ENCODE results near the gene ARL4C. TPM values are rescaled to one million over a fixed set of nuclear protein-coding genes. Genes with fewer than 3 reads are reported as not detected.

Gene ARL4C
- total RNA-seq, 1 donor from 2014 or later, result 127 TPM

GRCh38 chr2:234488913-234489451, 7.9 kb downstream of the ARL4C start:
- H3K4me3 Mint-ChIP-seq (ENCODE audit: unreplicated experiment), result no peak overlapping the region
- peak overlapping the region; percentile 22 for H3K27ac Mint-ChIP-seq (ENCODE audit: unreplicated experiment)
- no peaks in the 10 kb centered on the region for H3K27me3 Mint-ChIP-seq (ENCODE audit: low read depth)
- no peak for DNase-seq (ENCODE audit: low spot score)
- no peaks in the 10 kb centered on the region for H3K9me3 Mint-ChIP-seq (ENCODE audit: low read depth)
- peaks cover 23% of the 10 kb centered on the region for H3K36me3 Mint-ChIP-seq (ENCODE audit: low read depth)
- H3K4me1 Mint-ChIP-seq (ENCODE audit: low read depth), result peaks cover 39% of the 10 kb centered on the region
- TF ChIP-seq CTCF (IDR thresholded peaks at IDR 0.05), result no peak

GRCh38 chr2:234488486-234488885, 8.4 kb downstream of the ARL4C start:
- no peak for DNase-seq (ENCODE audit: low spot score)
- no peaks in the 10 kb centered on the region for H3K27me3 Mint-ChIP-seq (ENCODE audit: low read depth)
- H3K27ac Mint-ChIP-seq (ENCODE audit: unreplicated experiment), result peak overlapping the region; percentile 39
- TF ChIP-seq CTCF (IDR thresholded peaks at IDR 0.05), result no peak
- H3K9me3 Mint-ChIP-seq (ENCODE audit: low read depth), result no peaks in the 10 kb centered on the region
- peaks cover 40% of the 10 kb centered on the region for H3K4me1 Mint-ChIP-seq (ENCODE audit: low read depth)
- H3K36me3 Mint-ChIP-seq (ENCODE audit: low read depth), result peaks cover 23% of the 10 kb centered on the region
- no peak overlapping the region for H3K4me3 Mint-ChIP-seq (ENCODE audit: unreplicated experiment)

GRCh38 chr2:234487356-234487755, 9.5 kb downstream of the ARL4C start:
- peaks cover 14% of the 10 kb centered on the region for H3K36me3 Mint-ChIP-seq (ENCODE audit: low read depth)
- H3K27ac Mint-ChIP-seq (ENCODE audit: unreplicated experiment), result no peak overlapping the region
- no peaks in the 10 kb centered on the region for H3K9me3 Mint-ChIP-seq (ENCODE audit: low read depth)
- H3K4me3 Mint-ChIP-seq (ENCODE audit: unreplicated experiment), result no peak overlapping the region
- no peak for TF ChIP-seq CTCF (IDR thresholded peaks at IDR 0.05)
- no peaks in the 10 kb centered on the region for H3K27me3 Mint-ChIP-seq (ENCODE audit: low read depth)
- DNase-seq (ENCODE audit: low spot score), result no peak
- H3K4me1 Mint-ChIP-seq (ENCODE audit: low read depth), result peaks cover 28% of the 10 kb centered on the region

- Mint-ChIP-seq H3K4me3 (ENCODE audit: unreplicated experiment) (no peak overlapping the region), H3K36me3 (ENCODE audit: low read depth) (peaks cover 6% of the 10 kb centered on the region), H3K9me3 (ENCODE audit: low read depth) (peaks cover 10% of the 10 kb centered on the region), H3K27me3 (ENCODE audit: low read depth) (no peaks in the 10 kb centered on the region), H3K27ac (ENCODE audit: unreplicated experiment) (no peak overlapping the region), H3K4me1 (ENCODE audit: low read depth) (peaks cover 3% of the 10 kb centered on the region)
- peak; percentile 52 for TF ChIP-seq CTCF (IDR thresholded peaks at IDR 0.05)
- no peak for DNase-seq (ENCODE audit: low spot score)
Observed at GRCh38 chr2:234483568-234484251, 13.2 kb downstream of the ARL4C start.

- TF ChIP-seq CTCF (IDR thresholded peaks at IDR 0.05), result no peak
- H3K27ac Mint-ChIP-seq (ENCODE audit: unreplicated experiment), result no peak overlapping the region
- no peak overlapping the region for H3K4me3 Mint-ChIP-seq (ENCODE audit: unreplicated experiment)
- H3K9me3 Mint-ChIP-seq (ENCODE audit: low read depth), result peaks cover 10% of the 10 kb centered on the region
- H3K4me1 Mint-ChIP-seq (ENCODE audit: low read depth), result peaks cover 2% of the 10 kb centered on the region
- H3K27me3 Mint-ChIP-seq (ENCODE audit: low read depth), result no peaks in the 10 kb centered on the region
- H3K36me3 Mint-ChIP-seq (ENCODE audit: low read depth), result peaks cover under 1% of the 10 kb centered on the region
- no peak for DNase-seq (ENCODE audit: low spot score)
Observed at GRCh38 chr2:234481301-234481700, 15.6 kb downstream of the ARL4C start.
